ENCODE measurements around the gene RBBP8NL. TPM values are rescaled to one million over a fixed set of nuclear protein-coding genes. Genes with fewer than 3 reads are reported as not detected.

Gene RBBP8NL
- total RNA-seq, 1 experiment from 2014 or later, result 0.28 TPM

GRCh38 chr20:62429455-62430310, 2.3 kb upstream of the RBBP8NL start:
- Mint-ChIP-seq H3K4me3 (no peak overlapping the region), H3K27me3 (ENCODE audit: low read depth) (peaks cover 26% of the 10 kb centered on the region), H3K9me3 (peaks cover 0 to 3% of the 10 kb centered on the region in 2 experiments; a peak in 1 of 5 replicates), H3K36me3 (ENCODE audit: insufficient read depth in 1 of 3, low read depth in 3 of 3) (0 out of 7 replicates have a peak, but pooled peaks cover 0 to 4% (median 0%) of the 10 kb centered on the region in 3 experiments), H3K4me1 (peaks cover 25 to 54% of the 10 kb centered on the region in 2 experiments), H3K27ac (no peak overlapping the region; a peak in 1 of 7 replicates)
- H2BK120ac ChIP-seq (ENCODE audit: low read depth, low read length, poor library complexity, severe bottlenecking), result no peak overlapping the region
- DNase-seq, result no peak
- no peak overlapping the region for H2AFZ ChIP-seq (ENCODE audit: low read length)
- H4K5ac ChIP-seq (ENCODE audit: insufficient read length, low read depth, low read length), result no peak overlapping the region
- H3K9ac ChIP-seq (ENCODE audit: extremely low read depth, insufficient read length, low read length), result no peak overlapping the region
- no peak overlapping the region for H3K56ac ChIP-seq (ENCODE audit: insufficient read length, low read depth, low read length)
- no peak overlapping the region for H2BK15ac ChIP-seq (ENCODE audit: low read depth, low read length)
- no peak overlapping the region for H3K23ac ChIP-seq (ENCODE audit: insufficient read length, low read depth, low read length)
- no peaks in the 10 kb centered on the region for H3K79me1 ChIP-seq (ENCODE audit: insufficient read depth, low read depth, low read length, poor library complexity, severe bottlenecking)
- no CpG with 5 or more reads among the region's 23 CpGs for WGBS (ENCODE audit: extremely low coverage, insufficient read length, low lambda C conversion rate)
- no peaks in the 10 kb centered on the region for H3K9me3 ChIP-seq (ENCODE audit: control insufficient read depth, low read depth, low read length)
- H2BK12ac ChIP-seq (ENCODE audit: insufficient read length, low read depth, low read length), result no peak overlapping the region
- no peak overlapping the region for H4K91ac ChIP-seq (ENCODE audit: insufficient read length, low read depth, low read length)
- no peak overlapping the region for H2BK20ac ChIP-seq (ENCODE audit: low read depth, low read length, poor library complexity, severe bottlenecking)
- no peak overlapping the region for H2AK5ac ChIP-seq (ENCODE audit: insufficient read length, low read length)
- no peak overlapping the region for H4K8ac ChIP-seq (replicated peaks; ENCODE audit: insufficient read length, low read depth, low read length)
- H3T11ph ChIP-seq (ENCODE audit: low read length), result no peak overlapping the region
- H3K79me2 ChIP-seq (ENCODE audit: insufficient read depth, low read length), result no peaks in the 10 kb centered on the region
- H2BK5ac ChIP-seq (ENCODE audit: insufficient read length, low read length), result no peak overlapping the region
- H3K4me2 ChIP-seq (ENCODE audit: insufficient read depth, insufficient read length, low read length), result no peak overlapping the region
- TF ChIP-seq CTCF (conservative IDR thresholded peaks at IDR 0.05), result no peak
- H3K27ac ChIP-seq (ENCODE audit: insufficient read length, low read depth, low read length), result no peak overlapping the region
- H3K4ac ChIP-seq (ENCODE audit: low read depth, low read length), result no peak overlapping the region
- H3K23me2 ChIP-seq (ENCODE audit: insufficient read length, low read depth, low read length, poor library complexity, severe bottlenecking), result no peaks in the 10 kb centered on the region
- H4K20me1 ChIP-seq (ENCODE audit: control insufficient read depth, insufficient read depth, insufficient read length), result no peaks in the 10 kb centered on the region
- H3K27me3 ChIP-seq (ENCODE audit: insufficient read depth, low read length), result no peaks in the 10 kb centered on the region
- H3K4me1 ChIP-seq (ENCODE audit: insufficient read depth, low read length), result peaks cover 3% of the 10 kb centered on the region; the same call in 1 of the 2 replicates
- H3K18ac ChIP-seq (ENCODE audit: insufficient read length, low read depth, low read length), result no peak overlapping the region
- H3K14ac ChIP-seq (ENCODE audit: insufficient read depth, low read length), result no peak overlapping the region; the same call in 1 of the 2 replicates

Measured in H9 (cell line).